PC-9 (cell line): ENCODE measurements around the gene ZGRF1. TPM values are rescaled to one million over a fixed set of nuclear protein-coding genes. Genes with fewer than 3 reads are reported as not detected.

Experiments used
- BruUV-seq: library from RNA; stranded (reverse); fragments of 400-500 nt; replicated peaks from 2 replicates; lab custom pipeline; 2021; lab: Mats Ljungman, UMichigan
- CTCF ChIA-PET: fragments of 300-600 bp; sonication (Branson Sonifier 250); formaldehyde crosslinking; loops from one replicate; lab custom pipeline; 2022; ENCODE audit warnings: antibody characterized with exemption; lab: Charles Lee
- POLR2A ChIA-PET: fragments of 300-600 bp; sonication (Branson Sonifier 250); formaldehyde crosslinking; loops from one replicate; lab custom pipeline; 2022; ENCODE audit warnings: antibody characterized with exemption; ENCODE audit not compliant: unreplicated experiment; lab: Charles Lee
- DNase-seq, 2 experiments: peaks; one replicate each; pipeline versions ENCODE4 v3.0.0 to v3.0.0-alpha.2; 2015 to 2022; ENCODE audit warnings: mixed read lengths in 1 of 2
- H2AFZ ChIP-seq: fragments of 200-600 bp; sonication (generic); 2 replicates; pipeline ENCODE4 v1.8.1; 2017; ENCODE audit warnings: antibody characterized with exemption
- H3F3A ChIP-seq: fragments of 200-600 bp; sonication (generic); 2 replicates; pipeline ENCODE4 v1.8.1; 2017; ENCODE audit warnings: antibody characterized with exemption, mild to moderate bottlenecking, low read depth; ENCODE audit not compliant: insufficient read depth
- H3K27ac ChIP-seq: fragments of 200-600 bp; sonication (generic); 2 replicates; pipeline ENCODE4 v1.6.1; 2016; ENCODE audit warnings: mixed run types
- H3K27me3 ChIP-seq: fragments of 200-600 bp; sonication (generic); 2 replicates; pipeline ENCODE4 v1.6.1; 2016; ENCODE audit warnings: low read depth, mixed run types; ENCODE audit not compliant: insufficient read depth
- H3K36me3 ChIP-seq: fragments of 200-600 bp; sonication (generic); 2 replicates; pipeline ENCODE4 v1.6.1; 2016; ENCODE audit warnings: low read depth, mixed run types
- H3K4me1 ChIP-seq: fragments of 200-600 bp; sonication (generic); replicated peaks from 2 replicates; pipeline ENCODE4 v1.6.1; 2016; ENCODE audit warnings: mixed run types; ENCODE audit not compliant: insufficient read depth
- H3K4me2 ChIP-seq: fragments of 200-600 bp; sonication (generic); 2 replicates; pipeline ENCODE4 v1.6.1; 2017; ENCODE audit warnings: mixed run types
- H3K4me3 ChIP-seq: fragments of 200-600 bp; sonication (generic); 2 replicates; pipeline ENCODE4 v1.6.1; 2016; ENCODE audit warnings: mixed run types
- H3K79me2 ChIP-seq: fragments of 200-600 bp; sonication (generic); 2 replicates; pipeline ENCODE4 v1.6.1; 2017; ENCODE audit warnings: low read depth, mixed run types
- H3K9me2 ChIP-seq: fragments of 200-600 bp; sonication (generic); 2 replicates; pipeline ENCODE4 v1.8.1; 2017; ENCODE audit warnings: mild to moderate bottlenecking; ENCODE audit not compliant: insufficient read depth
- H3K9me3 ChIP-seq: fragments of 200-600 bp; sonication (generic); 2 replicates; pipeline ENCODE4 v1.8.1; 2016; ENCODE audit warnings: low read depth; ENCODE audit not compliant: insufficient read depth
- H4K20me1 ChIP-seq: fragments of 200-600 bp; sonication (generic); 2 replicates; pipeline ENCODE4 v1.8.1; 2017; ENCODE audit not compliant: insufficient read depth
- CTCF ChIP-seq: fragments of 200-600 bp; sonication (generic); conservative IDR thresholded peaks from 2 replicates; pipeline ENCODE4 v1.6.1; 2017; ENCODE audit warnings: mixed run types, antibody characterized with exemption, mild to moderate bottlenecking, moderate library complexity
- EZH2 ChIP-seq: fragments of 200-600 bp; sonication (generic); IDR thresholded peaks from 2 replicates; pipeline ENCODE4 v1.8.0; 2017; ENCODE audit warnings: antibody characterized with exemption, low read depth
- intact Hi-C: fragments of 100-400 bp; cut with micrococcal nuclease; formaldehyde crosslinking; loops from one replicate; pipeline ENCODE4 v1.10.0; 2022; ENCODE audit not compliant: unreplicated experiment
- total RNA-seq: library from RNA; stranded (reverse); gene quantifications from 2 replicates; pipeline ENCODE4 v1.2.3, GENCODE V29; 2021

The ZGRF1 gene
- total RNA-seq, 1 experiment from 2014 or later: 17.3 TPM

GRCh38 chr4:112677519-112678091 is 40.9 kb upstream of the ZGRF1 start:
- POLR2A ChIA-PET: no interaction called here
- BruUV-seq: no TSS peak

GRCh38 chr4:112674376-112674775 is 37.7 kb upstream of the ZGRF1 start:
- H3K36me3 ChIP-seq: no peaks in the 10 kb centered on the region
- no peaks in the 10 kb centered on the region for H3K9me2 ChIP-seq
- intact Hi-C loops: no loop called here
- no peaks in the 10 kb centered on the region for H3K4me1 ChIP-seq
- TF ChIP-seq EZH2 (no peak), CTCF (no peak)
- POLR2A ChIA-PET: no interaction called here
- CTCF ChIA-PET: no interaction called here
- no peaks in the 10 kb centered on the region for H3F3A ChIP-seq
- no peak overlapping the region for H2AFZ ChIP-seq
- H3K4me3 ChIP-seq: no peak overlapping the region
- H3K79me2 ChIP-seq: no peaks in the 10 kb centered on the region
- no peak for DNase-seq
- BruUV-seq: no TSS peak
- H3K27me3 ChIP-seq: no peaks in the 10 kb centered on the region
- no peak overlapping the region for H3K27ac ChIP-seq
- no peaks in the 10 kb centered on the region for H4K20me1 ChIP-seq
- H3K9me3 ChIP-seq: no peaks in the 10 kb centered on the region
- H3K4me2 ChIP-seq: no peak overlapping the region

More at GRCh38 chr4:112677519-112678091, 40.9 kb upstream of the ZGRF1 start:
- CTCF ChIA-PET: no interaction called here
- Histone ChIP-seq H4K20me1 (no peaks in the 10 kb centered on the region), H3K4me2 (no peak overlapping the region), H3F3A (no peaks in the 10 kb centered on the region), H3K4me3 (no peak overlapping the region), H3K36me3 (no peaks in the 10 kb centered on the region), H3K9me3 (no peaks in the 10 kb centered on the region), H3K79me2 (no peaks in the 10 kb centered on the region), H3K27me3 (no peaks in the 10 kb centered on the region), H3K4me1 (no peaks in the 10 kb centered on the region), H3K9me2 (no peaks in the 10 kb centered on the region), H3K27ac (no peak overlapping the region), H2AFZ (no peak overlapping the region)
- DNase-seq: no peak
- no peak for TF ChIP-seq CTCF
- TF ChIP-seq EZH2: no peak
- intact Hi-C loops: no loop called here

- no peak overlapping the region for H3K4me3 ChIP-seq
- ChIA-PET CTCF (no interaction called here), POLR2A (no interaction called here)
- H3K9me3 ChIP-seq: no peaks in the 10 kb centered on the region
- DNase-seq: no peak
- H3K9me2 ChIP-seq: no peaks in the 10 kb centered on the region
- no peak overlapping the region for H3K27ac ChIP-seq
- H3K36me3 ChIP-seq: no peaks in the 10 kb centered on the region
- intact Hi-C loops: no loop called here
- no peak overlapping the region for H2AFZ ChIP-seq
- H3K4me2 ChIP-seq: no peak overlapping the region
- no TSS peak for BruUV-seq
- no peaks in the 10 kb centered on the region for H3F3A ChIP-seq
- no peak for TF ChIP-seq CTCF
- TF ChIP-seq EZH2: no peak
- H3K27me3 ChIP-seq: no peaks in the 10 kb centered on the region
- no peaks in the 10 kb centered on the region for H3K4me1 ChIP-seq
- H3K79me2 ChIP-seq: no peaks in the 10 kb centered on the region
- no peaks in the 10 kb centered on the region for H4K20me1 ChIP-seq
Observed at GRCh38 chr4:112673686-112674085, 37.0 kb upstream of the ZGRF1 start.
